Smooth muscle cell (in vitro differentiated cells): ENCODE data around the gene CDYL. TPM values are rescaled to one million over a fixed set of nuclear protein-coding genes. Genes with fewer than 3 reads are reported as not detected.

ENCODE experiments used
- DNase-seq: peaks from one replicate; lab custom pipeline; 2025; ENCODE audit not compliant: unreplicated experiment; lab: John Stamatoyannopoulos, UW
- H2AFZ ChIP-seq: fragments of 200-600 bp; sonication (generic); 2 replicates; pipeline ENCODE4 v1.6.0; 2016; ENCODE audit warnings: antibody characterized with exemption, low read depth, mild to moderate bottlenecking
- H3F3A ChIP-seq: fragments of 200-600 bp; sonication (generic); 2 replicates; pipeline ENCODE4 v1.6.0; 2017; ENCODE audit warnings: antibody characterized with exemption, low read depth
- H3K27ac ChIP-seq: fragments of 200-600 bp; sonication (generic); 2 replicates; pipeline ENCODE4 v1.5.1; 2016; ENCODE audit warnings: low read depth, mild to moderate bottlenecking
- H3K27me3 ChIP-seq: fragments of 200-600 bp; sonication (generic); 2 replicates; pipeline ENCODE4 v1.6.1; 2016; ENCODE audit warnings: low read depth, mild to moderate bottlenecking
- H3K36me3 ChIP-seq: fragments of 200-600 bp; sonication (generic); 2 replicates; pipeline ENCODE4 v1.5.1; 2016; ENCODE audit warnings: low read depth
- H3K4me1 ChIP-seq: fragments of 200-600 bp; sonication (generic); 2 replicates; pipeline ENCODE4 v1.5.1; 2016; ENCODE audit warnings: low read depth
- H3K4me2 ChIP-seq: fragments of 200-600 bp; sonication (generic); 2 replicates; pipeline ENCODE4 v1.6.0; 2016; ENCODE audit warnings: mild to moderate bottlenecking
- H3K4me3 ChIP-seq: fragments of 200-600 bp; sonication (generic); 2 replicates; pipeline ENCODE4 v1.5.1; 2016; ENCODE audit warnings: mild to moderate bottlenecking
- H3K79me2 ChIP-seq: fragments of 200-600 bp; sonication (generic); 2 replicates; pipeline ENCODE4 v1.6.0; 2016; ENCODE audit warnings: low read depth, mild to moderate bottlenecking
- H3K9ac ChIP-seq: fragments of 200-600 bp; sonication (generic); 2 replicates; pipeline ENCODE4 v1.6.0; 2016; ENCODE audit warnings: low read depth
- H3K9me3 ChIP-seq: fragments of 200-600 bp; sonication (generic); replicated peaks from 2 replicates; pipeline ENCODE4 v1.5.1; 2016; ENCODE audit warnings: low read depth
- H4K20me1 ChIP-seq: fragments of 200-600 bp; sonication (generic); 2 replicates; pipeline ENCODE4 v1.6.0; 2016; ENCODE audit warnings: low read depth
- WGBS: methylation state at CpG from one replicate; pipeline ENCODE4 v1.1.7; 2016; ENCODE audit warnings: low lambda C conversion rate; 5-methylcytosine and 5-hydroxymethylcytosine counted together
- polyA plus RNA-seq: library from polyadenylated mRNA; unstranded; fragments of >200 nt; fragmentation: Nextera tagmentation; extraction: Ambion mirVana; gene quantifications from 2 replicates; pipeline ENCODE4 v1.2.1, GENCODE V29; 2016
- total RNA-seq: library from RNA; depleted of rRNA; stranded (reverse); fragments of >200 nt; gene quantifications from 2 replicates; pipeline ENCODE4 v1.2.3, GENCODE V29; 2014
- TF ChIP-seq, protein P1 (sequence below): fragments of 200-600 bp; sonication (generic); IDR thresholded peaks from 2 replicates; pipeline ENCODE4 v1.5.1; 2017; ENCODE audit warnings: borderline replicate concordance, mild to moderate bottlenecking, antibody characterized with exemption; ENCODE audit not compliant: insufficient read depth, poor library complexity, severe bottlenecking

Gene CDYL
- total and polyA plus RNA-seq, 2 experiments from 2014 or later, result 28.7 to 34.5 TPM

DNA sequence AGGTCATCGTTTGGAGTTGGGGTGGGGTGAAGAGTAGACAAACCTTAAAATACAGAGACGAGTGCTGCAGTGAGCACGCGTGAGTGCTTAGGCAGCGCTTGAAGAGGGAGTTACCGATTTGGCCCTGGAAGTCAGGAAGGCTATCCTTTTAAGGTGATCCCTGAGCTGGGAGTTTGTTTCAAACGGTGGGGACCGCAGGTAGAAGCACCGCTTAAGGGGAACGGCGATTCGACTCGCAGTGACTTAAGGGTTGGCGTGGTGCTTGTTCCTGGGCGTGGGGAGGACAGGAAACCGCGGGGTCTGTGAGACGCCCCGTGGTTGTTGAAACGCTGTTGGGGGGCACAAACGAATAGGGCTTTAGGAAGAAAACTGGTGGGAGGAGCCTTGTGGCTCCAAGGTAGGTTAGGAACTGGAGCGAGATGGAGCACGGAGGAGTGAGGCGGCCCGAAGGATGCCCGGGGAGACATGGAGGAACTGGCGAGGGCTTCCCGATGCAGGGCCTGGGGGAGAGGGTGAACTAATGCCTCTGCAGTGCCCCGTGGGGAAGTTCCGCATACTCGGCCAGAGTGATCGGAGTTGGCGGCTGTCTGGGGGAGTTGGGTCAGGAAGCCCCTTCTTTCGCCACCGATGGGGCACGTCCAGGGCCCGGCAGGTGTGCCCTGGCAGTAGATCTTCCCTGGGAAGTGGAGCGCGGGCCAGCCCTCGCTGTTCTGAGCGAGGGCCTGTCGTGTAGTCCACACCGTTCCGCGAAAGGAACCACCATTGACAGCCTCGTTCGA is 1.3 kb upstream of the CDYL start:
- Histone ChIP-seq H3K27me3 (no peaks in the 10 kb centered on the region), H3K36me3 (no peaks in the 10 kb centered on the region), H3F3A (peaks cover 13% of the 10 kb centered on the region), H3K4me3 (peak overlapping the region; percentile 58), H4K20me1 (peaks cover 26% of the 10 kb centered on the region), H3K27ac (peak overlapping the region; percentile 44), H2AFZ (peak overlapping the region; percentile 81), H3K9me3 (peaks cover 8% of the 10 kb centered on the region), H3K9ac (peak overlapping the region; percentile 62), H3K79me2 (peaks cover 31% of the 10 kb centered on the region), H3K4me1 (peaks cover 20% of the 10 kb centered on the region), H3K4me2 (peak overlapping the region; percentile 89)
- DNase-seq, result peak; percentile 39
- TF ChIP-seq, protein P1, sequence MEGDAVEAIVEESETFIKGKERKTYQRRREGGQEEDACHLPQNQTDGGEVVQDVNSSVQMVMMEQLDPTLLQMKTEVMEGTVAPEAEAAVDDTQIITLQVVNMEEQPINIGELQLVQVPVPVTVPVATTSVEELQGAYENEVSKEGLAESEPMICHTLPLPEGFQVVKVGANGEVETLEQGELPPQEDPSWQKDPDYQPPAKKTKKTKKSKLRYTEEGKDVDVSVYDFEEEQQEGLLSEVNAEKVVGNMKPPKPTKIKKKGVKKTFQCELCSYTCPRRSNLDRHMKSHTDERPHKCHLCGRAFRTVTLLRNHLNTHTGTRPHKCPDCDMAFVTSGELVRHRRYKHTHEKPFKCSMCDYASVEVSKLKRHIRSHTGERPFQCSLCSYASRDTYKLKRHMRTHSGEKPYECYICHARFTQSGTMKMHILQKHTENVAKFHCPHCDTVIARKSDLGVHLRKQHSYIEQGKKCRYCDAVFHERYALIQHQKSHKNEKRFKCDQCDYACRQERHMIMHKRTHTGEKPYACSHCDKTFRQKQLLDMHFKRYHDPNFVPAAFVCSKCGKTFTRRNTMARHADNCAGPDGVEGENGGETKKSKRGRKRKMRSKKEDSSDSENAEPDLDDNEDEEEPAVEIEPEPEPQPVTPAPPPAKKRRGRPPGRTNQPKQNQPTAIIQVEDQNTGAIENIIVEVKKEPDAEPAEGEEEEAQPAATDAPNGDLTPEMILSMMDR, result no peak
- WGBS, result 2% methylated on average over 46 of the region's 47 CpGs

DNA sequence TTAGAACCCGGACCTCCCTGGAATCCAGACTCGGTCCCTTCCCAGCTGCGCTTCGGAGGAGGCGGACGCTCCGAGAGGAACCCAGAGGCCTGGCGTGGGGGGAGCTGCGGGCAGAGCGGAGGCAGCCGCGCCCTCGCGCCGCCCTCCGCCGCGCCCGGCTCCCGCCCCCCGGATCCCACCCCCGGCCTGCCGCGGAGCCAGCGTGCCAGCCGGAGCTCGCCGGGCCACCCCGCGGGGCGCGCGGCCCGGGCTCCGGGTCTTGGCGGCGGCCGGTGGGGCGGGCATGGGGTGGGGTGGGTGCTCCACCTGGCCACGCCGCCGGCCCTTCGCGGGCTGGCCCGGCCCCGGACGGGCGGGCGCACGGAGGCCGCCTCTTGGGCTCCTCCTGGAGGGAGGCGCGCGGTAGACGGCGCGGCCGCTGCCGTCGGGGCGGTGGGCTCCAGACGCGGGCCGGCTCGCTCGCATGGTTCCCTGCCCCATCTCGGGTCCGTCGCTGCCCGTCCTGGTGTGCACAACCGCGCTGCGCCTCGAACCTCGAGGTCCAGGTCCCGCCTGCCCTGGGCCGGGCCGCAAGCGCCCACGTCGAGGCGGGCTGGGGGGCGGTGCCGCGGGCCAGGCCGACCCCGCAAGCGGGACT is 592 bp upstream of the CDYL start:
- Histone ChIP-seq H3K9ac (peak overlapping the region; percentile 62), H3K9me3 (peaks cover 8% of the 10 kb centered on the region), H3K4me1 (peaks cover 22% of the 10 kb centered on the region), H3K27ac (peak overlapping the region; percentile 44), H3K79me2 (peaks cover 36% of the 10 kb centered on the region), H3K4me2 (peak overlapping the region; percentile 89), H2AFZ (peak overlapping the region; percentile 81), H3K36me3 (no peaks in the 10 kb centered on the region), H4K20me1 (peaks cover 32% of the 10 kb centered on the region), H3K4me3 (peak overlapping the region; percentile 58), H3F3A (peaks cover 15% of the 10 kb centered on the region), H3K27me3 (no peaks in the 10 kb centered on the region)
- WGBS, result 2% methylated on average over 45 of the region's 88 CpGs
- TF ChIP-seq, protein P1, result peak; percentile 35
- DNase-seq, result peak; percentile 71

DNA sequence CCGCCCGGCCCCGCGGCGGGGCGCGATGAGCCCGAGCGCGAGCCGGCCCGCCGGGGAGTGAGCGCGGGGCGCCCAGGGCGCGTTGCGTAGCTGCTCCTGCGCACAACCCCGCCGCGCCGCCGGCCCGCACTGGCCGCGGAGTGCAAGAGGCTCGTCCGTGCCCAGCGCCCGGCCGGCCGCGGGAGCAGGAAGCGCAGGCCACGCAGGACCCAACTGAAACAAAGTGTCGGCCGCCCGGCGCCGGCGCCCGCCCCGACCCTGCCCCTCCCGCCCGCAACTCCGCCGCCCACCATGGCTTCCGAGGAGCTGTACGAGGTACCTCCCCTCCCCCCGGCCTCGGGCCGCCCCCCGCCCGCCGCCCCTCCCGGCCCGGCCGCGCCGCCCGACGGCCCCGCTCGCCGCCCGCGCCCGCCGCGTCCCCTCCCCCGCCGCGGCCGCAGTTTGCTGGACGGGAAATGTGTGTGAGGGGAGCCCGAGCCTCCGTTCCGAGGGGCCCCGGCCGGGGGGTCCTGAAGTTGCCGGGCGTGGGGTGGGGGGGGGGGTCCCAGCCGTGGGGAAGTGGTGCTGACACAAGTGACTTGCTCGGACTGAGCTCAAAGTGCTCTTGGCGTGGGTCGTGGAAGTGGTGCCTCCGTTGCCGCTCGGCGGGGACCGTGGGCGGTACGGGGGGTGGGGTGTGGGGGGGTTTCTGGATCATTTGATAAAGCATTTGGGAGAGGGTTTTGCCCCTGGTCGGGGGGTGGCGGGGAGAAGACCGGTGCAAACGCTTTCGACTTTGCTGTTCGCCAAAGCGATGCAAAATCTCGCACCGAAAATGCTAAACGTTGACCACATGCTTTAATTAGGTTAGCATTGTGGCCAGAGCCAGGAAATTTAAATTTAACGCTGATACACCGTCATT is 539 bp downstream of the CDYL start:
- peak; percentile 22 for DNase-seq
- Histone ChIP-seq H3K79me2 (peaks cover 47% of the 10 kb centered on the region), H3K9ac (peak overlapping the region; percentile 28), H3K36me3 (no peaks in the 10 kb centered on the region), H3F3A (peaks cover 26% of the 10 kb centered on the region), H3K4me3 (peak overlapping the region; percentile 66), H3K4me2 (peak overlapping the region; percentile 84), H3K9me3 (peaks cover 8% of the 10 kb centered on the region), H2AFZ (no peak overlapping the region), H4K20me1 (peaks cover 43% of the 10 kb centered on the region), H3K27ac (peak overlapping the region; percentile 80), H3K27me3 (no peaks in the 10 kb centered on the region), H3K4me1 (peaks cover 31% of the 10 kb centered on the region)
- TF ChIP-seq, protein P1, result no peak
- WGBS, result under 1% methylated on average over 48 of the region's 107 CpGs
